ENCODE data around the gene SRBD1. TPM values are rescaled to one million over a fixed set of nuclear protein-coding genes. Genes with fewer than 3 reads are reported as not detected.
A peak's percentile ranks its signal among the peaks of the same experiment; 100 is the strongest.

The SRBD1 gene
- total RNA-seq, 1 donor from 2014 or later = 13.8 TPM

DNA sequence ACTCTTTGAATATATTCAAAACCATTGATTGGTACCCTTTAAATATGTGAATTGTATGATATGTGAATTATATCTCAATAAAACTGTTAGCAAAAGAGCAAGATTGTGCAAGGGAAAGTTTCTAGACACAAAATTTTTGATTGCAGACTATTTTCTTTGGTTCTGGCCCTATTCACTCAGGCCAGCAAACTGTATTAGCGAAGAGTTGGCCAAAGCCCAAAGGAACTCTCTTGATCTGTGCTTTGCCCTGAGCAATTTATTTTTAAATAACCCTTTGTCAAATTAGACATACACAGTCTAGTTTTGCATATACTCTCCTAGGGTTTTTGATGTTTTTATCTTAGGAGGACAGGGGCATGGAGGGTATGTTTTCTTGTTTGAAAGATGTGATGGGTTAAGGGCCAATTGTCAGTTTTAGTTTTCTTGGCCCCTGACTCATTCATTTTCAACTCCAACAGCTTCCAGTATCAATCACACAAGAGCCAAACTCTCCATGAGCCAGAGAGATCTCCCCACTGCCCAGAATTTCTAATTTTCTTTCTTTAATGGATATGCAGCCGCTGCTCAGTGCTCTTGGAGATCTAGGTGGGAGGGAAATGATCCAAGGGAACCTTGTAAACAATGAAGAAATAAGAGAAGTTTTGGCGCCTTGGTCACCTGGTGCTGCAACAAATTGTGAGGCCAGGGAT lies 231.5 kb downstream of the SRBD1 start:
- Mint-ChIP-seq H3K27ac (ENCODE audit: unreplicated experiment) (no peak overlapping the region), H3K36me3 (ENCODE audit: unreplicated experiment) (peaks cover 4% of the 10 kb centered on the region), H3K27me3 (ENCODE audit: unreplicated experiment) (no peaks in the 10 kb centered on the region), H3K4me1 (ENCODE audit: unreplicated experiment) (peaks cover 24% of the 10 kb centered on the region), H3K4me3 (ENCODE audit: unreplicated experiment) (no peak overlapping the region), H3K9me3 (ENCODE audit: unreplicated experiment) (peaks cover 10% of the 10 kb centered on the region)
- TF ChIP-seq CTCF (IDR thresholded peaks at IDR 0.05) = no peak
- no peak for DNase-seq (ENCODE audit: extremely low spot score, unreplicated experiment)

DNA sequence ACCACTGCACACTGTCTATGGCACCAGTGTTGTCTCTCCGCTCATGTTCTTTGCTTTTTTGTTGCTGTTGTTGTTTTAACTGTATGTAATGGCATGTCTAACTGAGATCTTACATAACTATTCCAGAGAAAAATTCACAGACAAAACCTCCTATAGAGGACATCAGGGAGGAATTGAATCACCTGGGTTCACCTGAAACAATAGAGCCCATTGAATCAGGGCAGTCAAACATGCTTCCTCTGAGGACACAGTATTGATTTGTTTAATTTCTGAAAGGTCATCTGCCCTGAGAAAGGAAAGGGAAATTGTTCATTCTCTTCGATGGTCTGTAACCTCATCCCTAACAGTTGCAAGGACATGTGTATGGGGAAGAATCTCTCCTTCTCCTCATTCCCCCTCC lies 237.5 kb downstream of the SRBD1 start:
- H3K4me3 Mint-ChIP-seq (ENCODE audit: unreplicated experiment) = no peak overlapping the region
- H3K9me3 Mint-ChIP-seq (ENCODE audit: unreplicated experiment) = peaks cover 10% of the 10 kb centered on the region
- no peak for DNase-seq (ENCODE audit: extremely low spot score, unreplicated experiment)
- no peak for TF ChIP-seq CTCF (IDR thresholded peaks at IDR 0.05)
- peaks cover 20% of the 10 kb centered on the region for H3K4me1 Mint-ChIP-seq (ENCODE audit: unreplicated experiment)
- no peaks in the 10 kb centered on the region for H3K27me3 Mint-ChIP-seq (ENCODE audit: unreplicated experiment)
- no peak overlapping the region for H3K27ac Mint-ChIP-seq (ENCODE audit: unreplicated experiment)
- no peaks in the 10 kb centered on the region for H3K36me3 Mint-ChIP-seq (ENCODE audit: unreplicated experiment)

- no peaks in the 10 kb centered on the region for H3K36me3 Mint-ChIP-seq (ENCODE audit: unreplicated experiment)
- H3K4me3 Mint-ChIP-seq (ENCODE audit: unreplicated experiment) = no peak overlapping the region
- no peaks in the 10 kb centered on the region for H3K27me3 Mint-ChIP-seq (ENCODE audit: unreplicated experiment)
- peak overlapping the region; percentile 77 for H3K27ac Mint-ChIP-seq (ENCODE audit: unreplicated experiment)
- DNase-seq (ENCODE audit: extremely low spot score, unreplicated experiment) = no peak
- TF ChIP-seq CTCF (IDR thresholded peaks at IDR 0.05) = no peak
- peaks cover 4% of the 10 kb centered on the region for H3K9me3 Mint-ChIP-seq (ENCODE audit: unreplicated experiment)
- peaks cover 20% of the 10 kb centered on the region for H3K4me1 Mint-ChIP-seq (ENCODE audit: unreplicated experiment)
These were observed 240.7 kb downstream of the SRBD1 start for GRCh38 chr2:45370369-45370768.

DNA sequence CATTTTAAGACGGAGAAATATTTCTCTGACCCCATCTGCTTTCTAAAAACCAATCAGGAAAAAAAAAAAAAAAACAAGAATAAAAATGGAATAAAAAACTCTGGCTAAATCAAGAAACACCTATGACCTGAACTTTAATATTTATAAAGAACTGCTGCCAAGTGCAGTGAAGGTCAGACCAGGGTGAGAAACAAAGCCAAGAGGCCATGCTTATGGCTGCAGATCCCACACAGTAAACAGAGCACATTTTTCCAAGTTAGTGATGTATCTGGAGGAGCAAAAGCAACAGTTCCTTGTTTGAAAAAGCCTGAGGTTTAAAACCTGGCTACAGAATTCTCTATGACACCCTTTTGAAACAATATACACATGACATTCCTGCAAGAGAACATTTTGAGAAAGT lies 242.3 kb downstream of the SRBD1 start:
- Mint-ChIP-seq H3K4me1 (ENCODE audit: unreplicated experiment) (peaks cover 20% of the 10 kb centered on the region), H3K27me3 (ENCODE audit: unreplicated experiment) (no peaks in the 10 kb centered on the region), H3K36me3 (ENCODE audit: unreplicated experiment) (peaks cover under 1% of the 10 kb centered on the region), H3K4me3 (ENCODE audit: unreplicated experiment) (no peak overlapping the region), H3K9me3 (ENCODE audit: unreplicated experiment) (no peaks in the 10 kb centered on the region), H3K27ac (ENCODE audit: unreplicated experiment) (no peak overlapping the region)
- DNase-seq (ENCODE audit: extremely low spot score, unreplicated experiment) = no peak
- no peak for TF ChIP-seq CTCF (IDR thresholded peaks at IDR 0.05)

DNA sequence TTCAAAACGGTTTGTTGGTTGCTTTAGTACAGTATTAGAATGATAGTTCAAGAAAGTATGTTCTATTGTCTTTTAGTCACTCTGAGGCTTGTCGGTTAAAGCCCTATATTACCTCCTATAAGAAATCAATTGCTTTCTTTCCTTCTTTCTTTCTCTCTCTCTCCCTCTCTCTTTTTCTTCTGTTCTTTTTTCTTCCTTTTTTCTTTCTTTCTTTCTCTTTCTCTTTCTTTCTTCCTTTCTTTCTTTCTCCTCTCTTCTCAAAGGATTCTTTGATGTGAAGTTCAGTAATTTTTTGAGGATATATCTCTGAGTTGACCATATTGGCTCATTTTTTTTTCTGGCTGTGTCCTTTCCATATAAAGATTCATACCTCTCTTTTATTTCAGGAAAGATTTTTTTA lies 249.4 kb downstream of the SRBD1 start:
- DNase-seq (ENCODE audit: extremely low spot score, unreplicated experiment) = no peak
- Mint-ChIP-seq H3K27me3 (ENCODE audit: unreplicated experiment) (no peaks in the 10 kb centered on the region), H3K9me3 (ENCODE audit: unreplicated experiment) (peaks cover under 1% of the 10 kb centered on the region), H3K36me3 (ENCODE audit: unreplicated experiment) (peaks cover 2% of the 10 kb centered on the region), H3K4me3 (ENCODE audit: unreplicated experiment) (no peak overlapping the region), H3K27ac (ENCODE audit: unreplicated experiment) (no peak overlapping the region), H3K4me1 (ENCODE audit: unreplicated experiment) (peaks cover 4% of the 10 kb centered on the region)
- TF ChIP-seq CTCF (IDR thresholded peaks at IDR 0.05) = no peak

All from osteocyte (in vitro differentiated cells).